GM21390 (cell line): Measurements from ENCODE around the gene TRHDE.

Source experiments
- ATAC-seq: cut with Tn5 transposase; IDR thresholded peaks from one replicate; pipeline ENCODE4 v1.9.1; 2021; ENCODE audit not compliant: unreplicated experiment

Gene TRHDE

GRCh38 chr12:72433298-72433697 is 161.1 kb downstream of the TRHDE start:
- ATAC-seq = no peak

GRCh38 chr12:72434999-72435398 is 162.8 kb downstream of the TRHDE start:
- no peak for ATAC-seq

GRCh38 chr12:72442217-72442616 is 170.0 kb downstream of the TRHDE start:
- no peak for ATAC-seq

- ATAC-seq = no peak
Observed at GRCh38 chr12:72444125-72444524, 172.0 kb downstream of the TRHDE start.

GRCh38 chr12:72444566-72444965 is 172.4 kb downstream of the TRHDE start:
- ATAC-seq = no peak

- ATAC-seq = no peak
Observed at GRCh38 chr12:72448089-72448488, 175.9 kb downstream of the TRHDE start.

- no peak for ATAC-seq
Observed at GRCh38 chr12:72448805-72449204, 176.6 kb downstream of the TRHDE start.

- ATAC-seq = no peak
Observed at GRCh38 chr12:72453066-72453465, 180.9 kb downstream of the TRHDE start.

GRCh38 chr12:72453550-72453949 is 181.4 kb downstream of the TRHDE start:
- no peak for ATAC-seq

- ATAC-seq = no peak
Observed at GRCh38 chr12:72464471-72464870, 192.3 kb downstream of the TRHDE start.

- no peak for ATAC-seq
Observed at GRCh38 chr12:72465155-72465554, 193.0 kb downstream of the TRHDE start.

- ATAC-seq = no peak
Observed at GRCh38 chr12:72465940-72466630, 193.9 kb downstream of the TRHDE start.

GRCh38 chr12:72467985-72468384 is 195.8 kb downstream of the TRHDE start:
- ATAC-seq = no peak

- no peak for ATAC-seq
Observed at GRCh38 chr12:72468505-72468904, 196.3 kb downstream of the TRHDE start.

- no peak for ATAC-seq
Observed at GRCh38 chr12:72471806-72472205, 199.6 kb downstream of the TRHDE start.

- ATAC-seq = no peak
Observed at GRCh38 chr12:72472350-72472749, 200.2 kb downstream of the TRHDE start.

- no peak for ATAC-seq
Observed at GRCh38 chr12:72476301-72476700, 204.1 kb downstream of the TRHDE start.

GRCh38 chr12:72485017-72485701 is 213.0 kb downstream of the TRHDE start:
- no peak for ATAC-seq

- ATAC-seq = no peak
Observed at GRCh38 chr12:72491426-72491825, 219.3 kb downstream of the TRHDE start.

GRCh38 chr12:72493407-72493806 is 221.2 kb downstream of the TRHDE start:
- no peak for ATAC-seq

GRCh38 chr12:72498354-72498753 is 226.2 kb downstream of the TRHDE start:
- no peak for ATAC-seq

- ATAC-seq = no peak
Observed at GRCh38 chr12:72499244-72499643, 227.1 kb downstream of the TRHDE start.

GRCh38 chr12:72502546-72502945 is 230.4 kb downstream of the TRHDE start:
- ATAC-seq = no peak
